RWPE2 (cell line): ENCODE results near the gene RPN2.

Source experiments
- ATAC-seq: fragments of 200-7000 bp; cut with Tn5 transposase; 3 replicates; pipeline ENCODE4 v1.9.1; 2021; ENCODE audit warnings: low read depth
- DNase-seq: peaks from one replicate; pipeline ENCODE4 v3.0.0-alpha.2; 2020; ENCODE audit warnings: low spot score
- H3K27ac ChIP-seq: fragments of 450-650 bp; 2 replicates; pipeline ENCODE4 v1.5.1; 2017; ENCODE audit warnings: mild to moderate bottlenecking; ENCODE audit not compliant: poor library complexity, severe bottlenecking
- H3K27me3 ChIP-seq: fragments of 250-450 bp; sonication (Bioruptor Pico); 2 replicates; pipeline ENCODE4 v1.5.1; 2021; ENCODE audit warnings: mild to moderate bottlenecking, moderate library complexity; ENCODE audit not compliant: insufficient read depth, poor library complexity, severe bottlenecking
- H3K36me3 ChIP-seq: fragments of 250-450 bp; sonication (Bioruptor Pico); 2 replicates; pipeline ENCODE4 v1.5.1; 2020; ENCODE audit warnings: low read depth, mild to moderate bottlenecking, moderate library complexity
- H3K4me1 ChIP-seq: fragments of 250-450 bp; sonication (Bioruptor Pico); 2 replicates; pipeline ENCODE4 v1.5.1; 2021; ENCODE audit warnings: mild to moderate bottlenecking, moderate library complexity; ENCODE audit not compliant: insufficient read depth, poor library complexity, severe bottlenecking
- H3K4me3 ChIP-seq: fragments of 250-450 bp; sonication (Bioruptor Pico); 2 replicates; pipeline ENCODE4 v1.5.1; 2021; ENCODE audit warnings: mild to moderate bottlenecking, moderate library complexity; ENCODE audit not compliant: severe bottlenecking
- H3K9me3 ChIP-seq: fragments of 250-450 bp; sonication (Bioruptor Pico); 2 replicates; pipeline ENCODE4 v1.5.1; 2021; ENCODE audit warnings: mild to moderate bottlenecking, moderate library complexity; ENCODE audit not compliant: severe bottlenecking
- TF ChIP-seq, protein P1 (sequence below): fragments of 450-650 bp; IDR thresholded peaks from one replicate; pipeline ENCODE4 v1.5.1; 2017; ENCODE audit warnings: mild to moderate bottlenecking, moderate library complexity; ENCODE audit not compliant: poor library complexity, severe bottlenecking

RPN2 gene

GRCh38 chr20:37231947-37232630 lies 53.0 kb downstream of the RPN2 start:
- H3K9me3 ChIP-seq = no peaks in the 10 kb centered on the region
- H3K4me3 ChIP-seq = no peak overlapping the region
- peaks cover 100% of the 10 kb centered on the region for H3K36me3 ChIP-seq
- TF ChIP-seq, protein P1, sequence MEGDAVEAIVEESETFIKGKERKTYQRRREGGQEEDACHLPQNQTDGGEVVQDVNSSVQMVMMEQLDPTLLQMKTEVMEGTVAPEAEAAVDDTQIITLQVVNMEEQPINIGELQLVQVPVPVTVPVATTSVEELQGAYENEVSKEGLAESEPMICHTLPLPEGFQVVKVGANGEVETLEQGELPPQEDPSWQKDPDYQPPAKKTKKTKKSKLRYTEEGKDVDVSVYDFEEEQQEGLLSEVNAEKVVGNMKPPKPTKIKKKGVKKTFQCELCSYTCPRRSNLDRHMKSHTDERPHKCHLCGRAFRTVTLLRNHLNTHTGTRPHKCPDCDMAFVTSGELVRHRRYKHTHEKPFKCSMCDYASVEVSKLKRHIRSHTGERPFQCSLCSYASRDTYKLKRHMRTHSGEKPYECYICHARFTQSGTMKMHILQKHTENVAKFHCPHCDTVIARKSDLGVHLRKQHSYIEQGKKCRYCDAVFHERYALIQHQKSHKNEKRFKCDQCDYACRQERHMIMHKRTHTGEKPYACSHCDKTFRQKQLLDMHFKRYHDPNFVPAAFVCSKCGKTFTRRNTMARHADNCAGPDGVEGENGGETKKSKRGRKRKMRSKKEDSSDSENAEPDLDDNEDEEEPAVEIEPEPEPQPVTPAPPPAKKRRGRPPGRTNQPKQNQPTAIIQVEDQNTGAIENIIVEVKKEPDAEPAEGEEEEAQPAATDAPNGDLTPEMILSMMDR = no peak
- DNase-seq (peak; percentile 76), ATAC-seq (0 out of 3 replicates have a peak, but pooled peaks have one; percentile 7)
- no peaks in the 10 kb centered on the region for H3K4me1 ChIP-seq
- H3K27ac ChIP-seq = no peak overlapping the region
- H3K27me3 ChIP-seq = no peaks in the 10 kb centered on the region

- no peak overlapping the region for H3K27ac ChIP-seq
- no peak overlapping the region for H3K4me3 ChIP-seq
- ATAC-seq (no peak), DNase-seq (peak; percentile 23)
- TF ChIP-seq, protein P1 = no peak
- no peaks in the 10 kb centered on the region for H3K27me3 ChIP-seq
- peaks cover 100% of the 10 kb centered on the region for H3K36me3 ChIP-seq
- H3K4me1 ChIP-seq = no peaks in the 10 kb centered on the region
- H3K9me3 ChIP-seq = no peaks in the 10 kb centered on the region
Observed at GRCh38 chr20:37233548-37234253, 54.6 kb downstream of the RPN2 start.

DNA sequence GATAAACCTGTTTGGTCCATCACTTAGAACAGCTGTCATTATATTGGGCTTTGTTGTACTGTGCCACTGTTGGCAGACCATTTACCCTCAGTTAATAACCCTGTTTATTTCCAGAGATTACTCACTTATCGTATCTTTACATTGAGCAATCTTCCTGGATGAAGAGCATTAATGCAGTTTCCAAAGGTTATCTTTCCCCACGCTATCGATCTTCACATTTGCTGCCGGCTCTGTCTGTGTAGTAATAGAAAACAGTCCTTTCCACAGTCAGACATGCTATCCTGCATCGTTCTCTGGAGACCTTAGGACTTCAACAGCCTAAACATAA lies 55.1 kb downstream of the RPN2 start:
- ATAC-seq = no peak
- Histone ChIP-seq H3K36me3 (peaks cover 100% of the 10 kb centered on the region), H3K4me3 (no peak overlapping the region)

GRCh38 chr20:37235065-37235464 lies 55.9 kb downstream of the RPN2 start:
- Histone ChIP-seq H3K9me3 (no peaks in the 10 kb centered on the region), H3K27me3 (no peaks in the 10 kb centered on the region), H3K36me3 (peaks cover 100% of the 10 kb centered on the region), H3K4me1 (no peaks in the 10 kb centered on the region), H3K27ac (no peak overlapping the region), H3K4me3 (no peak overlapping the region)
- ATAC-seq (no peak), DNase-seq (peak; percentile 26)
- TF ChIP-seq, protein P1 = no peak

More for the DNA sequence above, 55.1 kb downstream of the RPN2 start:
- H3K9me3 ChIP-seq = no peaks in the 10 kb centered on the region
- no peaks in the 10 kb centered on the region for H3K27me3 ChIP-seq
- no peak overlapping the region for H3K27ac ChIP-seq
- DNase-seq = peak; percentile 7
- TF ChIP-seq, protein P1 = no peak
- H3K4me1 ChIP-seq = no peaks in the 10 kb centered on the region

DNA sequence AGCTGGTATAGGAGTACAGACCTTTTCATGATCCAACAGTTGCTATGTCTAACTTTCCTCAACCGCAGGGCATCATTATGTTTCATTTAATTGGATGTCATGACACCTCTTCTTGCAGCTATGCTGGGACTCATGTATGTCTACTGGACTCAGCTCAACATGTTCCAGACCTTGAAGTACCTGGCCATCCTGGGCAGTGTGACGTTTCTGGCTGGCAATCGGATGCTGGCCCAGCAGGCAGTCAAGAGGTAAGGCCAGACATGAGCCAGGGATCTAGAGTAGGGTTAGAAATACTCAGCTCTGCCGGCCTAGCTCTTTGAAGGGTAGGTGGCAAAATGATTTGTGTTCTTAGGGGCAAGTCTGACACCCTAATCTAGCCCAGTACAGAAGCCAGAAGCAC lies 57.3 kb downstream of the RPN2 start:
- Histone ChIP-seq H3K27me3 (no peaks in the 10 kb centered on the region), H3K4me1 (no peaks in the 10 kb centered on the region), H3K27ac (no peak overlapping the region), H3K4me3 (no peak overlapping the region), H3K9me3 (no peaks in the 10 kb centered on the region), H3K36me3 (peaks cover 100% of the 10 kb centered on the region)
- DNase-seq (peak; percentile 65), ATAC-seq (no peak)
- TF ChIP-seq, protein P1 = no peak
